Breast epithelium (tissue), 3 donors: ENCODE data around the gene PCBP4.

ENCODE experiments used
- POLR2A ChIP-seq: fragments of 450-650 bp; IDR thresholded peaks from one replicate; pipeline ENCODE4 v1.6.1; 2016; ENCODE audit warnings: antibody characterized with exemption, mild to moderate bottlenecking, moderate library complexity
- POLR2AphosphoS5 ChIP-seq, 3 donors: sonication (generic); formaldehyde crosslinking; IDR thresholded peaks; one replicate each; pipeline ENCODE4 v1.6.1; 2017; ENCODE audit warnings: antibody characterized with exemption in 3 of 3
- TF ChIP-seq, protein P1 (sequence below), 3 donors: fragments of 450-650 bp; IDR thresholded peaks; one replicate each; pipeline ENCODE4 v1.5.1; 2016 to 2017; ENCODE audit warnings: antibody characterized with exemption in 3 of 3, mild to moderate bottlenecking in 3 of 3, moderate library complexity in 3 of 3

GRCh38 chr3:51947215-51947900 is 19.9 kb downstream of the PCBP4 start:
- TF ChIP-seq, protein P1, sequence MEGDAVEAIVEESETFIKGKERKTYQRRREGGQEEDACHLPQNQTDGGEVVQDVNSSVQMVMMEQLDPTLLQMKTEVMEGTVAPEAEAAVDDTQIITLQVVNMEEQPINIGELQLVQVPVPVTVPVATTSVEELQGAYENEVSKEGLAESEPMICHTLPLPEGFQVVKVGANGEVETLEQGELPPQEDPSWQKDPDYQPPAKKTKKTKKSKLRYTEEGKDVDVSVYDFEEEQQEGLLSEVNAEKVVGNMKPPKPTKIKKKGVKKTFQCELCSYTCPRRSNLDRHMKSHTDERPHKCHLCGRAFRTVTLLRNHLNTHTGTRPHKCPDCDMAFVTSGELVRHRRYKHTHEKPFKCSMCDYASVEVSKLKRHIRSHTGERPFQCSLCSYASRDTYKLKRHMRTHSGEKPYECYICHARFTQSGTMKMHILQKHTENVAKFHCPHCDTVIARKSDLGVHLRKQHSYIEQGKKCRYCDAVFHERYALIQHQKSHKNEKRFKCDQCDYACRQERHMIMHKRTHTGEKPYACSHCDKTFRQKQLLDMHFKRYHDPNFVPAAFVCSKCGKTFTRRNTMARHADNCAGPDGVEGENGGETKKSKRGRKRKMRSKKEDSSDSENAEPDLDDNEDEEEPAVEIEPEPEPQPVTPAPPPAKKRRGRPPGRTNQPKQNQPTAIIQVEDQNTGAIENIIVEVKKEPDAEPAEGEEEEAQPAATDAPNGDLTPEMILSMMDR (IDR thresholded peaks at IDR 0.05) = no peak
- TF ChIP-seq POLR2A (no peak), POLR2AphosphoS5 (IDR thresholded peaks at IDR 0.05) (no peak)
